NCI-H748 treated with DMSO at 0.1 percent for 48 hours (cell line): ENCODE results near the gene CDK18.

Source experiments
- DNase-seq: peaks from one replicate; lab custom pipeline; 2025; lab: John Stamatoyannopoulos, UW

Gene CDK18

GRCh38 chr1:205505076-205505729, 734 bp downstream of the CDK18 start:
- no peak for DNase-seq

GRCh38 chr1:205505791-205506190, 1.3 kb downstream of the CDK18 start:
- no peak for DNase-seq

GRCh38 chr1:205506409-205507200, 2.1 kb downstream of the CDK18 start:
- no peak for DNase-seq

GRCh38 chr1:205508227-205508714, 3.8 kb downstream of the CDK18 start:
- no peak for DNase-seq

- DNase-seq: no peak
Measured at GRCh38 chr1:205510308-205510950, 6.0 kb downstream of the CDK18 start.

- no peak for DNase-seq
Measured at GRCh38 chr1:205510951-205511330, 6.5 kb downstream of the CDK18 start.

GRCh38 chr1:205512059-205513045, 7.9 kb downstream of the CDK18 start:
- no peak for DNase-seq

- no peak for DNase-seq
Measured at GRCh38 chr1:205513774-205514173, 9.3 kb downstream of the CDK18 start.

- no peak for DNase-seq
Measured at GRCh38 chr1:205514211-205515142, 10.0 kb downstream of the CDK18 start.

GRCh38 chr1:205515781-205516253, 11.3 kb downstream of the CDK18 start:
- DNase-seq: no peak

GRCh38 chr1:205516362-205516761, 11.9 kb downstream of the CDK18 start:
- no peak for DNase-seq

- no peak for DNase-seq
Measured at GRCh38 chr1:205517288-205517687, 12.8 kb downstream of the CDK18 start.

GRCh38 chr1:205517763-205518162, 13.3 kb downstream of the CDK18 start:
- DNase-seq: no peak

GRCh38 chr1:205518661-205519540, 14.4 kb downstream of the CDK18 start:
- DNase-seq: no peak

- DNase-seq: no peak
Measured at GRCh38 chr1:205519541-205520131, 15.2 kb downstream of the CDK18 start.

- no peak for DNase-seq
Measured at GRCh38 chr1:205520709-205521108, 16.2 kb downstream of the CDK18 start.

GRCh38 chr1:205521686-205522085, 17.2 kb downstream of the CDK18 start:
- no peak for DNase-seq

- DNase-seq: no peak
Measured at GRCh38 chr1:205522692-205523091, 18.2 kb downstream of the CDK18 start.

- no peak for DNase-seq
Measured at GRCh38 chr1:205523261-205523890, 18.9 kb downstream of the CDK18 start.
